Spleen (tissue), 11 donors: ENCODE data around the gene HSD17B2. TPM values are rescaled to one million over a fixed set of nuclear protein-coding genes. Genes with fewer than 3 reads are reported as not detected.

Experiments used
- DNase-seq: peaks from one replicate; pipeline ENCODE4 v3.0.0-alpha.2; 2020
- H3K27ac ChIP-seq, 8 donors: fragments of 200-600 bp; sonication (generic) in 7 of 8; 1 replicate in 4 of 8; 2 replicates in 4 of 8; pipeline versions ENCODE4 v1.5.0 to v1.8.0; 2016 to 2021; ENCODE audit warnings: inconsistent platforms in 4 of 8, mild to moderate bottlenecking in 4 of 8, moderate library complexity in 1 of 8
- H3K27me3 ChIP-seq, 7 donors: fragments of 200-600 bp; sonication (generic) in 6 of 7; replicated peaks in 1 of 7; 1 replicate in 4 of 7; 2 replicates in 3 of 7; pipeline versions ENCODE4 v1.5.0 to v1.8.0; 2016 to 2021; ENCODE audit warnings: inconsistent platforms in 3 of 7, mild to moderate bottlenecking in 1 of 7
- H3K36me3 ChIP-seq, 6 donors: fragments of 200-600 bp; sonication (generic) in 5 of 6; 1 replicate in 4 of 6; 2 replicates in 2 of 6; pipeline versions ENCODE4 v1.5.0 to v1.8.0; 2016 to 2021; ENCODE audit warnings: inconsistent platforms in 2 of 6
- H3K4me1 ChIP-seq, 6 donors: fragments of 200-600 bp; sonication (generic) in 5 of 6; 1 replicate in 3 of 6; 2 replicates in 3 of 6; pipeline versions ENCODE4 v1.5.0 to v1.8.0; 2016 to 2021; ENCODE audit warnings: inconsistent platforms in 3 of 6
- H3K4me3 ChIP-seq, 8 donors: fragments of 200-600 bp; sonication (generic) in 7 of 8; 1 replicate in 4 of 8; 2 replicates in 4 of 8; pipeline versions ENCODE4 v1.5.0 to v1.8.0; 2016 to 2021; ENCODE audit warnings: inconsistent platforms in 4 of 8, mild to moderate bottlenecking in 4 of 8, moderate library complexity in 2 of 8
- H3K9me3 ChIP-seq, 8 donors: fragments of 200-600 bp; sonication (generic) in 7 of 8; 1 replicate in 4 of 8; 2 replicates in 4 of 8; pipeline versions ENCODE4 v1.5.0 to v1.8.0; 2016 to 2021; ENCODE audit warnings: inconsistent platforms in 4 of 8
- CTCF ChIP-seq, 11 experiments: fragments of 200-600 bp in 7 of 11; fragments of 450-650 bp in 4 of 11; sonication (generic) in 4 of 11; IDR thresholded peaks in 8 of 11; conservative IDR thresholded peaks in 3 of 11; 1 replicate in 7 of 11; 2 replicates in 4 of 11; pipeline versions ENCODE4 v1.4.0 to v1.8.0; 2016 to 2021; ENCODE audit warnings: antibody characterized with exemption in 11 of 11, inconsistent platforms in 4 of 11, mild to moderate bottlenecking in 1 of 11
- POLR2A ChIP-seq, 3 donors: fragments of 450-650 bp; IDR thresholded peaks; one replicate each; pipeline ENCODE4 v1.5.1; 2017; ENCODE audit warnings: antibody characterized with exemption in 3 of 3, mild to moderate bottlenecking in 1 of 3
- POLR2AphosphoS5 ChIP-seq, 3 donors: sonication (generic); formaldehyde crosslinking; IDR thresholded peaks; one replicate each; pipeline ENCODE4 v1.5.1; 2017; ENCODE audit warnings: antibody characterized with exemption in 3 of 3
- WGBS, 5 donors: extraction: QIAGEN DNeasy Blood & Tissue Kit in 3 of 5; methylation state at CpG; one replicate each; pipeline versions ENCODE4 v1.1.5 to v1.1.7; 2013 to 2018; 5-methylcytosine and 5-hydroxymethylcytosine counted together
- intact Hi-C: fragments of 100-400 bp; cut with DNase I; formaldehyde crosslinking; loops from one replicate; pipeline ENCODE4 v1.15.0; 2023; ENCODE audit warnings: low total_unique reads
- polyA plus RNA-seq, 3 donors: library from polyadenylated mRNA; stranded (reverse); fragments of 200-250 nt; gene quantifications; one replicate each; pipeline ENCODE4 v1.2.1, GENCODE V29; 2013
- total RNA-seq, 7 donors: library from RNA; depleted of rRNA in 3 of 7; stranded (reverse); fragments of >200 nt in 3 of 7; fragmentation: NEBNext Ultra II Directional in 4 of 7; extraction: Animal tissue kit (Norgen Biotek cat#: 25700) in 4 of 7; gene quantifications; one replicate each; pipeline versions ENCODE4 v1.1.0 to v1.2.1, GENCODE V29; 2016 to 2021
- donor health status: healthy with polysubstance abuse.
- donor health status: DM: no; HTN: no; CAD: no; lungs with moderate emphysema.
- donor health status: DM: no; HTN: no; CAD: no.
- donor health status: Bipolar disorder and iron deficiency.
- donor health status: healthy.
- donor health status: DM: no; HTN: no; CAD: no.
- donor health status: DM: yes; HTN: yes; CAD: no.

The HSD17B2 gene
- total and polyA plus RNA-seq, 10 donors: 0.09 to 0.13 TPM; not detected in 8

DNA sequence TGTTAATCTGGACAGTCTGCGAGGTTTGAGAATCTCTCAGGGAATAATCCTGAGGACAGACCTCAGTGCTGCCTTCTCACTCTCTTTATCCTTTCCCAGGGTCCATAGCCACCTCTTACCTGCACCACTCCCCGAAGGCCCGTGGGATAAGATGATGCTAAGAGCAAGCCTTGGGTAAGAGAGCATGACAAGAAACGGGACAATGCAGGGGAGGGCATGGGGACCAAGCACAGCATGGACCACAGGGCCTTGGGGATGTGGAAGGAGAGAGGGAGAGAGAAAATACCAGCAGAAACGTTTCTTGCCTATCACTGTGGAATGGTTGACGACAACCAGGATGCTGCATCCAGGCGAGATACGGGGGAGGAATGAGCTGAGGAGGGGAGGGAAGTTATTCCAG, 15.5 kb upstream of the HSD17B2 start:
- intact Hi-C loops: no loop called here
- H3K4me3 ChIP-seq: no peak overlapping the region
- no peaks in the 10 kb centered on the region for H3K4me1 ChIP-seq
- TF ChIP-seq POLR2AphosphoS5 (IDR thresholded peaks at IDR 0.05): no peak
- no peak for TF ChIP-seq POLR2A (IDR thresholded peaks at IDR 0.05)
- TF ChIP-seq CTCF (IDR thresholded peaks at IDR 0.05 in 8 of 11, conservative IDR thresholded peaks at IDR 0.05 in 3 of 11): no peak
- H3K9me3 ChIP-seq: peaks cover 3 to 12% (median 9%) of the 10 kb centered on the region in 8 donors
- no peaks in the 10 kb centered on the region for H3K36me3 ChIP-seq
- DNase-seq: no peak
- no peak overlapping the region for H3K27ac ChIP-seq
- peaks cover 0 to 80% (median 6%) of the 10 kb centered on the region in 7 donors for H3K27me3 ChIP-seq
- WGBS, 5 donors: 56 to 64% (median 63%) methylated on average over 8 of the region's 8 CpGs

DNA sequence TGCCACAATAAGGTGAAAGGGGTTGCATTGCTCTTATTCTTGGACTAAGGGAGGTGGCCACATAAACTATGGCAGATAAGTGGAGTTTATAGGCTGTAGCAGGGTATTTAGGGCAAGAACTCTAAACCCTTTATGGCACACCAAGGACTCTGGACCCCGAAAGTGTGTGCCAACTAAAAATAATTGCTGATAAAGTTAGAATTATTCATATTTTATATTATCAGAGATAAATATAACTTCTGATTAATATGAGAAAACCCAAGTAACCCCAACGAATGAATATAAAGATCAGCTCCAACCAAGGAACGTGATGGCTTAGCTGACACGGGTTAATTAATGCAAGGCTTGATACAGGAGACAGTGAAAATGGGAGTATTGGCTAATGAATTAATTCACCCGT, 15.0 kb upstream of the HSD17B2 start:
- 78 to 90% (median 86%) methylated on average over 5 of the region's 5 CpGs for WGBS, 5 donors
- Histone ChIP-seq H3K36me3 (no peaks in the 10 kb centered on the region), H3K9me3 (peaks cover 3 to 6% (median 5%) of the 10 kb centered on the region in 8 donors), H3K27ac (no peak overlapping the region), H3K4me3 (no peak overlapping the region), H3K27me3 (peaks cover 0 to 80% (median 3%) of the 10 kb centered on the region in 7 donors), H3K4me1 (no peaks in the 10 kb centered on the region)
- intact Hi-C loops: no loop called here
- no peak for TF ChIP-seq POLR2A (IDR thresholded peaks at IDR 0.05)
- TF ChIP-seq POLR2AphosphoS5 (IDR thresholded peaks at IDR 0.05): no peak
- no peak for TF ChIP-seq CTCF (IDR thresholded peaks at IDR 0.05 in 8 of 11, conservative IDR thresholded peaks at IDR 0.05 in 3 of 11)
- DNase-seq: no peak

GRCh38 chr16:82023206-82023605, 11.8 kb upstream of the HSD17B2 start:
- intact Hi-C loops: no loop called here
- WGBS, 5 donors: 82 to 85% (median 84%) methylated on average over 7 of the region's 7 CpGs
- Histone ChIP-seq H3K4me1 (no peaks in the 10 kb centered on the region), H3K4me3 (no peak overlapping the region), H3K36me3 (no peaks in the 10 kb centered on the region), H3K9me3 (no peaks in the 10 kb centered on the region), H3K27ac (no peak overlapping the region), H3K27me3 (peaks cover 0 to 76% (median 8%) of the 10 kb centered on the region in 7 donors)
- DNase-seq: no peak
- TF ChIP-seq POLR2A (IDR thresholded peaks at IDR 0.05) (no peak), CTCF (IDR thresholded peaks at IDR 0.05 in 8 of 11, conservative IDR thresholded peaks at IDR 0.05 in 3 of 11) (no peak), POLR2AphosphoS5 (IDR thresholded peaks at IDR 0.05) (no peak)

DNA sequence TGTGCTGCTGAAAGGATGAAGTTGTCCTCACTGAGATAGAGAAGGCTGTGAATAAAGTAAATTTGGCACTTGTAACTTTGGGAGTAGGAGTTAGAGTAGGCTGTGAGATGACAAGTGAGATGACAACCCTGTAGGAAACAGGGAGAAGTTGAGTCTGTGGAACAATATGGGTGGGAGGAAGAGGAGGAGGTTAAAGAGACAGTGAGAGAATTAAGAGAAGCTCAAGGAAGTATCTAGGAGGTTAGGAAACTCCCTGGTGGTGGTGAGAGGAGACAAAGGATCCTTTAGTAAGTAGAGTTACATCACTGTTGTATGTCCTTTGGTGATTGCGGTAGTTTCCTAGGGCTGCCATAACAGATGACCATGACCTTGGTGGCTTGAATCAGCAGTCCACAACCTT, 10.7 kb upstream of the HSD17B2 start:
- 91 to 100% (median 95%) methylated on average over 1 of the region's 1 CpG for WGBS, 5 donors
- intact Hi-C loops: no loop called here

More for the DNA sequence above, 10.7 kb upstream of the HSD17B2 start:
- Histone ChIP-seq H3K4me1 (no peaks in the 10 kb centered on the region), H3K27me3 (peaks cover 0 to 65% (median 4%) of the 10 kb centered on the region in 7 donors), H3K4me3 (no peak overlapping the region), H3K36me3 (no peaks in the 10 kb centered on the region), H3K27ac (no peak overlapping the region), H3K9me3 (no peaks in the 10 kb centered on the region)
- TF ChIP-seq CTCF (IDR thresholded peaks at IDR 0.05 in 8 of 11, conservative IDR thresholded peaks at IDR 0.05 in 3 of 11): no peak
- TF ChIP-seq POLR2A (IDR thresholded peaks at IDR 0.05): no peak
- TF ChIP-seq POLR2AphosphoS5 (IDR thresholded peaks at IDR 0.05): no peak
- no peak for DNase-seq
